ENCODE measurements around the gene SCNN1A. TPM values are rescaled to one million over a fixed set of nuclear protein-coding genes. Genes with fewer than 3 reads are reported as not detected.

The SCNN1A gene
- total and polyA plus RNA-seq, 2 donors (not counting 1 experiment from before 2014, with no cell fraction given), result under 0.01 to 0.05 TPM

DNA sequence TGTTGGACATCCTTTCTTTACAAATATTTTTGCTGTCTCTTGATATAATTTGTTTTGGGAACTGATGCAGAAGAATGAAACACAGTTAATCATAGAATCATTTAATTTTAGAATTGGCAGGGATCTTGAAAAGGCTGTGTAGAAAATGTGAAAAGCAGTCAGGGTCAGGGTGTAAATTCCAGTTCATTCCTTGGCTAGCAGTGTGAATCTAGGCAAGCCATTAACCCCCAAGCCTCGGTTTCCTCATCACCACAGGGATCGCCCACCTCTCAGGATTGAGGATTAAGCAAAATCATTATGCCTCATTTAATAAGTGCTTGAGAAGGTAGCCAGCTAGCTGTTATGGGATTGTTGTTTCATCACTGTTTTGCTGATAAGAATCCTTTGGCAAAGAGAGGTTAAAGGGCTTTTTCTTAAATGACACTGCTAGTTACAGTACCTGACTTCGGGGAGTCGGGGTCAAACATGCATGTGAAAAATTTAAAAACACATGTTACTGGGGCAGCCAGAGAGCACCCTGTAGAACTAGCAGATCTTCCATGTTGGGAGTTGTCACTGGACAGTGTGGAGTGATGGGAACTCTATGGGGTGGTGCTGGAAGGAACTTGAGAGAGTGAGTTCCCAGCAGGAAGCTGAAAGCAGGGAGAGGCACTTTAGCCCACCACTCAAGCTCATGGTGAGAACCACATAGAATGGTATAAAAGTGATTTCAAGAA, 44.2 kb downstream of the SCNN1A start:
- H3K9me3 ChIP-seq (ENCODE audit: control insufficient read depth, insufficient read depth, low read depth, low read length), result no peaks in the 10 kb centered on the region
- no peaks in the 10 kb centered on the region for H4K20me1 ChIP-seq (ENCODE audit: control insufficient read depth, extremely low read depth, insufficient read depth, low read length)
- H3K79me2 ChIP-seq (ENCODE audit: control insufficient read depth, insufficient read depth, low read length), result peaks cover 58% of the 10 kb centered on the region
- no peak overlapping the region for H2AFZ ChIP-seq (ENCODE audit: low read length)
- TF ChIP-seq, protein P1, sequence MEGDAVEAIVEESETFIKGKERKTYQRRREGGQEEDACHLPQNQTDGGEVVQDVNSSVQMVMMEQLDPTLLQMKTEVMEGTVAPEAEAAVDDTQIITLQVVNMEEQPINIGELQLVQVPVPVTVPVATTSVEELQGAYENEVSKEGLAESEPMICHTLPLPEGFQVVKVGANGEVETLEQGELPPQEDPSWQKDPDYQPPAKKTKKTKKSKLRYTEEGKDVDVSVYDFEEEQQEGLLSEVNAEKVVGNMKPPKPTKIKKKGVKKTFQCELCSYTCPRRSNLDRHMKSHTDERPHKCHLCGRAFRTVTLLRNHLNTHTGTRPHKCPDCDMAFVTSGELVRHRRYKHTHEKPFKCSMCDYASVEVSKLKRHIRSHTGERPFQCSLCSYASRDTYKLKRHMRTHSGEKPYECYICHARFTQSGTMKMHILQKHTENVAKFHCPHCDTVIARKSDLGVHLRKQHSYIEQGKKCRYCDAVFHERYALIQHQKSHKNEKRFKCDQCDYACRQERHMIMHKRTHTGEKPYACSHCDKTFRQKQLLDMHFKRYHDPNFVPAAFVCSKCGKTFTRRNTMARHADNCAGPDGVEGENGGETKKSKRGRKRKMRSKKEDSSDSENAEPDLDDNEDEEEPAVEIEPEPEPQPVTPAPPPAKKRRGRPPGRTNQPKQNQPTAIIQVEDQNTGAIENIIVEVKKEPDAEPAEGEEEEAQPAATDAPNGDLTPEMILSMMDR (conservative IDR thresholded peaks at IDR 0.05 in 1 of 2, IDR thresholded peaks at IDR 0.05 in 1 of 2; ENCODE audit: low read depth in 1 of 2, low read length in 2 of 2), result no peak
- no peak for TF ChIP-seq EZH2 (IDR thresholded peaks at IDR 0.05; ENCODE audit: low read length, missing control alignments)
- no peak overlapping the region for H3K27ac ChIP-seq (ENCODE audit: insufficient read depth, low read length)
- DNase-seq (ENCODE audit: low read depth in 2 of 2), result no peak
- H3K4me2 ChIP-seq (ENCODE audit: extremely low read depth, insufficient read depth, low read length), result no peak overlapping the region
- H3K27me3 ChIP-seq (ENCODE audit: control insufficient read depth, insufficient read depth, low read length), result no peaks in the 10 kb centered on the region
- H3K36me3 ChIP-seq (ENCODE audit: control insufficient read depth, insufficient read depth, low read length), result peaks cover 57% of the 10 kb centered on the region
- peaks cover 44% of the 10 kb centered on the region for H3K4me1 ChIP-seq (ENCODE audit: control insufficient read depth, extremely low read depth, insufficient read depth, low read length)
- no peak overlapping the region for H3K4me3 ChIP-seq (replicated peaks in 1 of 4; ENCODE audit: control extremely low read depth in 1 of 4, insufficient read depth in 1 of 4, low read depth in 3 of 4, low read length in 4 of 4)
- H3K9ac ChIP-seq (ENCODE audit: insufficient read depth, low read length), result no peak overlapping the region

DNA sequence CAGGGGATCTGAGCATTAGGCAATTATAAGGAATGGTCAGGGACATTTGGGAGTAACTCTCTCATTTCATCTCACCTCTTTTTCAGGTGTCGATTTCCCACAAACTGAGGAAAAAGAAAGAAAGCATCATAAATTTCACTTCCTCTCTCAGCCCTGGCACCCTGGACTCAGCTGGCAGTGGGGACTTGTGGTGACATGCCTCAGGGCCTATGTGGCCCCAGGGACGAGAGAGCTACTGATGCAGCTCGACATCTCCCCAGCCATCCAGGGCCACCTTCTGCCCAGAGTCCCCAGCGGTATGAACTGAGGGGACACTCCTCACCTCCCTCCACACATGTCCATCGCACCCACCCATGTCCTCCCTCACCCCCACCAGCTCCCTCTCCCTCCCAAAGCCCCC, 45.2 kb downstream of the SCNN1A start:
- no peak overlapping the region for H2AFZ ChIP-seq (ENCODE audit: low read length)
- no peaks in the 10 kb centered on the region for H3K9me3 ChIP-seq (ENCODE audit: control insufficient read depth, insufficient read depth, low read depth, low read length)
- H3K4me2 ChIP-seq (ENCODE audit: extremely low read depth, insufficient read depth, low read length), result no peak overlapping the region
- peaks cover 58% of the 10 kb centered on the region for H3K36me3 ChIP-seq (ENCODE audit: control insufficient read depth, insufficient read depth, low read length)
- H4K20me1 ChIP-seq (ENCODE audit: control insufficient read depth, extremely low read depth, insufficient read depth, low read length), result no peaks in the 10 kb centered on the region
- peaks cover 45% of the 10 kb centered on the region for H3K4me1 ChIP-seq (ENCODE audit: control insufficient read depth, extremely low read depth, insufficient read depth, low read length)
- H3K4me3 ChIP-seq (replicated peaks in 1 of 4; ENCODE audit: control extremely low read depth in 1 of 4, insufficient read depth in 1 of 4, low read depth in 3 of 4, low read length in 4 of 4), result no peak overlapping the region
- DNase-seq (ENCODE audit: low read depth in 2 of 2), result no peak
- H3K27ac ChIP-seq (ENCODE audit: insufficient read depth, low read length), result no peak overlapping the region
- no peaks in the 10 kb centered on the region for H3K27me3 ChIP-seq (ENCODE audit: control insufficient read depth, insufficient read depth, low read length)
- peaks cover 54% of the 10 kb centered on the region for H3K79me2 ChIP-seq (ENCODE audit: control insufficient read depth, insufficient read depth, low read length)
- TF ChIP-seq, protein P1 (conservative IDR thresholded peaks at IDR 0.05 in 1 of 2, IDR thresholded peaks at IDR 0.05 in 1 of 2; ENCODE audit: low read depth in 1 of 2, low read length in 2 of 2), result no peak
- TF ChIP-seq EZH2 (IDR thresholded peaks at IDR 0.05; ENCODE audit: low read length, missing control alignments), result no peak
- H3K9ac ChIP-seq (ENCODE audit: insufficient read depth, low read length), result no peak overlapping the region

DNA sequence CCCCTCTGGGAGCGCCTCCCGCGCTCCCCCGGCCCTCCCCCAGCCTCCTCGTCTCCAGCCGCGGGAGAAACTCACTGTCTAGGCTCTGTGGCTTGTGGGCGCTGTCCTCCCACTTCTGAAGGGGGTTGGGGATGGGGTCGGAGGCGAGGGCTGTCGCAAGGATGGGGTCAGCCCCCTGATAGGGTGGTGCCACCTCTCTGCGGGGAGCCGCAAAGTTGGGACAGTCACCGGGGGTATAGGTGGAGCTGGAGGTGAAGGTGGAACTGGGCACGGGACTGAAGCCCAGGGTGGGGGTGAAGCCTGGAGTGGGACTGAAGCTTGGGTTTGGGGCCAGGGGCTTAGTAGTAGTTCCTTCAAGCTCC, 45.7 kb downstream of the SCNN1A start:
- no peak for DNase-seq (ENCODE audit: low read depth in 2 of 2)
- TF ChIP-seq, protein P1 (conservative IDR thresholded peaks at IDR 0.05 in 1 of 2, IDR thresholded peaks at IDR 0.05 in 1 of 2; ENCODE audit: low read depth in 1 of 2, low read length in 2 of 2), result no peak
- TF ChIP-seq EZH2 (IDR thresholded peaks at IDR 0.05; ENCODE audit: low read length, missing control alignments), result no peak

More for the DNA sequence above, 45.7 kb downstream of the SCNN1A start:
- Histone ChIP-seq H3K79me2 (ENCODE audit: control insufficient read depth, insufficient read depth, low read length) (peaks cover 49% of the 10 kb centered on the region), H3K4me1 (ENCODE audit: control insufficient read depth, extremely low read depth, insufficient read depth, low read length) (peaks cover 45% of the 10 kb centered on the region), H3K9ac (ENCODE audit: insufficient read depth, low read length) (no peak overlapping the region), H3K4me2 (ENCODE audit: extremely low read depth, insufficient read depth, low read length) (no peak overlapping the region), H3K36me3 (ENCODE audit: control insufficient read depth, insufficient read depth, low read length) (peaks cover 59% of the 10 kb centered on the region), H3K27me3 (ENCODE audit: control insufficient read depth, insufficient read depth, low read length) (no peaks in the 10 kb centered on the region), H3K9me3 (ENCODE audit: control insufficient read depth, insufficient read depth, low read depth, low read length) (no peaks in the 10 kb centered on the region), H3K4me3 (replicated peaks in 1 of 4; ENCODE audit: control extremely low read depth in 1 of 4, insufficient read depth in 1 of 4, low read depth in 3 of 4, low read length in 4 of 4) (no peak overlapping the region), H4K20me1 (ENCODE audit: control insufficient read depth, extremely low read depth, insufficient read depth, low read length) (no peaks in the 10 kb centered on the region), H3K27ac (ENCODE audit: insufficient read depth, low read length) (no peak overlapping the region), H2AFZ (ENCODE audit: low read length) (no peak overlapping the region)
